ENCODE results near the gene SPIRE2.

Gene SPIRE2

GRCh38 chr16:89902980-89903379, 74.7 kb downstream of the SPIRE2 start:
- Histone ChIP-seq H3K36me3 (ENCODE audit: control insufficient read depth, insufficient read depth, low read length) (no peaks in the 10 kb centered on the region), H3K79me2 (peaks cover 12% of the 10 kb centered on the region), H3K4me1 (no peaks in the 10 kb centered on the region), H3K4me3 (ENCODE audit: low read depth, low read length) (no peak overlapping the region), H3K9me3 (ENCODE audit: control insufficient read depth, low read length) (no peaks in the 10 kb centered on the region), H3K4me2 (ENCODE audit: low read length) (no peak overlapping the region), H2AFZ (no peak overlapping the region), H3K27me3 (ENCODE audit: control insufficient read depth, insufficient read depth, low read length) (no peaks in the 10 kb centered on the region), H3K27ac (no peak overlapping the region), H3K9ac (no peak overlapping the region)
- no peak for TF ChIP-seq CTCF (IDR thresholded peaks at IDR 0.05)

- Histone ChIP-seq H3K79me2 (peaks cover 7% of the 10 kb centered on the region), H3K27me3 (ENCODE audit: control insufficient read depth, insufficient read depth, low read length) (no peaks in the 10 kb centered on the region), H3K9me3 (ENCODE audit: control insufficient read depth, low read length) (no peaks in the 10 kb centered on the region), H3K9ac (no peak overlapping the region), H3K4me3 (ENCODE audit: low read depth, low read length) (no peak overlapping the region), H3K27ac (no peak overlapping the region), H2AFZ (no peak overlapping the region), H3K4me1 (no peaks in the 10 kb centered on the region), H3K36me3 (ENCODE audit: control insufficient read depth, insufficient read depth, low read length) (no peaks in the 10 kb centered on the region), H3K4me2 (ENCODE audit: low read length) (no peak overlapping the region)
- TF ChIP-seq CTCF (IDR thresholded peaks at IDR 0.05), result no peak
Observed at GRCh38 chr16:89903908-89904515, 75.7 kb downstream of the SPIRE2 start.

- no peak for TF ChIP-seq CTCF (IDR thresholded peaks at IDR 0.05)
- Histone ChIP-seq H3K27me3 (ENCODE audit: control insufficient read depth, insufficient read depth, low read length) (no peaks in the 10 kb centered on the region), H3K4me1 (no peaks in the 10 kb centered on the region), H3K9ac (no peak overlapping the region), H2AFZ (no peak overlapping the region), H3K27ac (no peak overlapping the region), H3K4me3 (ENCODE audit: low read depth, low read length) (no peak overlapping the region), H3K4me2 (ENCODE audit: low read length) (no peak overlapping the region), H3K36me3 (ENCODE audit: control insufficient read depth, insufficient read depth, low read length) (no peaks in the 10 kb centered on the region), H3K9me3 (ENCODE audit: control insufficient read depth, low read length) (no peaks in the 10 kb centered on the region), H3K79me2 (peaks cover 5% of the 10 kb centered on the region)
Observed at GRCh38 chr16:89904606-89905510, 76.6 kb downstream of the SPIRE2 start.

- Histone ChIP-seq H3K27ac (no peak overlapping the region), H3K27me3 (ENCODE audit: control insufficient read depth, insufficient read depth, low read length) (no peaks in the 10 kb centered on the region), H3K36me3 (ENCODE audit: control insufficient read depth, insufficient read depth, low read length) (no peaks in the 10 kb centered on the region)
Observed at GRCh38 chr16:89905511-89906139, 77.3 kb downstream of the SPIRE2 start.

More at GRCh38 chr16:89905511-89906139, 77.3 kb downstream of the SPIRE2 start:
- TF ChIP-seq CTCF (IDR thresholded peaks at IDR 0.05), result no peak
- no peak overlapping the region for H3K4me2 ChIP-seq (ENCODE audit: low read length)
- H2AFZ ChIP-seq, result no peak overlapping the region
- H3K79me2 ChIP-seq, result peaks cover 2% of the 10 kb centered on the region
- no peaks in the 10 kb centered on the region for H3K4me1 ChIP-seq
- H3K9me3 ChIP-seq (ENCODE audit: control insufficient read depth, low read length), result no peaks in the 10 kb centered on the region
- H3K9ac ChIP-seq, result no peak overlapping the region
- H3K4me3 ChIP-seq (ENCODE audit: low read depth, low read length), result no peak overlapping the region
